GM18907 (cell line): ENCODE measurements around the gene RGS16.
A peak's percentile ranks its signal among the peaks of the same experiment; 100 is the strongest.

ENCODE experiments used
- ATAC-seq: cut with Tn5 transposase; IDR thresholded peaks from one replicate; pipeline ENCODE4 v1.9.1; 2021; ENCODE audit warnings: mild to moderate bottlenecking, moderate library complexity; ENCODE audit not compliant: unreplicated experiment

The RGS16 gene

GRCh38 chr1:182610606-182611194 is 6.5 kb upstream of the RGS16 start:
- ATAC-seq = no peak

- no peak for ATAC-seq
Measured at GRCh38 chr1:182608845-182609610, 4.8 kb upstream of the RGS16 start.

DNA sequence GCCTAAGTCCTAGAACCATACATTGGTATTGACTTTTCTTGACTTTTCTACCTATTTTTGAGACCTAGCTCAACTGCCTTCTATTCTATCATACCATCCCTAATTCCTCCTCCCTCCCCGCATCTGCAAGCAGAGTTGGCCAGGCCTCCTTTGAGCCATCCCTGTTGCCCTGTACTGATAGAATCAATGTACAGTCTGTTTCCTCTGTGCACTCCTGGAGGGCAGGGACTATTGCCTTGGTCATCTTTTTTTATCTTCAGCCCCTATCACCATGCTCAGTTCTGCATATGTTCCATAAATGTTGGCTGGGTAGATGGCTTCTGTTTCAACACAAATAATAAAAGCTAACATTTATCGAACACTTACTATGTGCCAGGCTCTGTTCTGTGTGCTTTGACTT is 4.0 kb upstream of the RGS16 start:
- ATAC-seq = no peak

DNA sequence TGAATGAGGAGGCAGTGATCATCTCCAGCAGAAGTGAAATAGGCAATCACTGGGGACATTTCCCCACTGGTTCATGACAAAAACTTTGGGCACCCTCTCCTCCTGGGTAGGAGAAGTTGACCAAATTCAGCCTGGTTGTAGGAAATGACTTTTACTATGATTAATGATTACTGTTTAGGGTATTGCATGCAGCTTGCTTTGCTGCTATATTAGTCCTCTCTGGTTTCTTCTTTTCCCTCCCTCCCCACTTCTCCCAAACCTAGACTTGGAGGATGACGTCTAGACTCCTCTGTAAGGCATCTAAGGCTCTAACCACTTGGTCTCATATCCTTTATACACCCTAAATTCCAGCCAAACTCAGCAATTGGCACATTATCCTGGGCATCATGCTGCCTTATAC is 3.4 kb upstream of the RGS16 start:
- ATAC-seq = no peak

DNA sequence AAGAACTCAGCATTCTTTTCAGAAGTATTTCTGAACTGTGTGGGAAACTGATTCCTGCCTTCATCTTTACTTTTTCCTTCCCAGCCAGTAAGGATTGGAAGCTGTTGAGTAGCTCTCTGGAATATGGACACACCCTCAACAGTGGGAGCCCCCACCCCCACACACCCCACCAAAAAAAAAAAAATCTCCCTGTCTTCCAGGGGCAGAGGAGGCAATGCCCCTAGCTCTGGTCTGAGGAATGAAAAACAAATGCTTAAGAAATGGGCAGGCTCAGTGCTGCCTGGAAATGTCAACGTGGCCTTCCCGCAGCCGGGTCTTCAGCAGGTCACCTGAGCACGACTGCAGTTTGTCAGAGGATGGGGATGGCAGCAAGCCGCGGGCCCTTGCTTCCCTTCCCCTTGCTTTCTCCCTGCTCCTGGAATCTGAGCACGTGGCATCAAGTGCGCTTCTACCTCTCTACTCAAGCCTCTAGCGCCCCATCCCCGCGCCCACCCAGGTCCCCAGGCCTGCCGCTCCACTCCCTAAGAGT is 479 bp downstream of the RGS16 start:
- no peak for ATAC-seq

DNA sequence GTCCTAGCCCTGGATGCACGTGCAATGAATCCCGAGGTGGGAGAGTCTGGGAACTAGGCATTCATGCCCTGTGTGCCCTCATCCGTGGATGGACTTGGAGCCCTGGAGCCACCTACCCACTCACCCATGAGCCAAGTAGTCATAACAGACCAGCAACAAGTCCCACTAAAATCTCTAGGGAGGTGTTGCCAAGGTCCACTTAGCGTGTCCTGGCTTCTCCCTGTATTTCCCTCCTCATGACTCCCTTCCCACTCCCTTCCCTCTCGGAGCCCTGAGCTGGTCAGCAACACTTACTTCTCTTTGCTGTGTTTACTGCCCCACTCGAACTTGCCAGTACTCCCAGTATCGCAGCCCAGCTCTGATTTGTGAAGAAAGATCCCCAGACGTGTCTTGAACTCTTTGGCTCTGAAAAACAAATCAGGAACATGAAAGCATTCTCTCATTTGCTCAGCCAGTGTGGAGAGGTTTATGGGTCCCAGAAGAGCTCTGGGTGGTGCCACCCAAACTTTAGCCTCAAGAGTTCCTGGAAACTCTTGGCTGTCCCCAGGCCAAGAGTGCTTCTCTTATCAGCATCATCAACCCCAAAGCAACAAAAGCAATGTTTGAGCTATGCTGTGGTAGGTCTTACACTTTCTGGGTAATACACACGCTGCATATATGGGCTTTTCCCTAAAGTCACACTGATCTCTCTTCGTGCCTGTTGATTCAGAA is 1.1 kb downstream of the RGS16 start:
- ATAC-seq = no peak

- no peak for ATAC-seq
Measured at GRCh38 chr1:182601913-182602312, 2.3 kb downstream of the RGS16 start.

- ATAC-seq = no peak
Measured at GRCh38 chr1:182601416-182601786, 2.8 kb downstream of the RGS16 start.

DNA sequence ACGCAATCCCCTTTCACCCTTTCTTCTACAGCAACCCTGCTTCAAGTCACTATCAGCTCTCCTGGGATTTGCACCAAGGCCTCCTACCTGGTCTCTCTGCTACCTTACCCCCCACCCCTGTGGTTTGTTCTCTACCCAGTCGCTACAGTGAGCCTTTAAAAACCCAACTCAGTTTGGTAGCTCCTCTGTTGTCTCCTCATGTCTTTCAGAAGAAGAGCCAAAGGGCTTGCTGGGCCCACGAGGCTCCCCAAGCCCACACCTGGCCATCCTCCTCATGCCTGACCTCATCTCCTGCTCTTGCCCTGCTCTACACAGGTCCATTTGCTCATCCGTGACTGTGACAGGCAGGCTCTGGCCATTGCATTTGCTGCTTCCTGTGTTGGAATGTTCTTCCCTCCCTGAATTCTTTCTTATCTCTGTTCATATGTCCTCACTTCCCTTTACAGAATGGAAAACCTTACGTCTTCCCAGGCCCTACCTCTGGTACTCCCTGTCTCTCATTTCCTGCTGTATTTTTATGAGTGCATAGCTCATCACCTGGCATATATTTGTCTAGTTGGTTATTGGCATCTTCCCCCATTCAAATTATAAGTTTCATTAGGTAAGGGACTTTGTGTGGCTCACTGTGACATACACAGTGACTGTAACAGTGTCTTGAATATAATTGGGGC is 3.3 kb downstream of the RGS16 start:
- no peak for ATAC-seq

DNA sequence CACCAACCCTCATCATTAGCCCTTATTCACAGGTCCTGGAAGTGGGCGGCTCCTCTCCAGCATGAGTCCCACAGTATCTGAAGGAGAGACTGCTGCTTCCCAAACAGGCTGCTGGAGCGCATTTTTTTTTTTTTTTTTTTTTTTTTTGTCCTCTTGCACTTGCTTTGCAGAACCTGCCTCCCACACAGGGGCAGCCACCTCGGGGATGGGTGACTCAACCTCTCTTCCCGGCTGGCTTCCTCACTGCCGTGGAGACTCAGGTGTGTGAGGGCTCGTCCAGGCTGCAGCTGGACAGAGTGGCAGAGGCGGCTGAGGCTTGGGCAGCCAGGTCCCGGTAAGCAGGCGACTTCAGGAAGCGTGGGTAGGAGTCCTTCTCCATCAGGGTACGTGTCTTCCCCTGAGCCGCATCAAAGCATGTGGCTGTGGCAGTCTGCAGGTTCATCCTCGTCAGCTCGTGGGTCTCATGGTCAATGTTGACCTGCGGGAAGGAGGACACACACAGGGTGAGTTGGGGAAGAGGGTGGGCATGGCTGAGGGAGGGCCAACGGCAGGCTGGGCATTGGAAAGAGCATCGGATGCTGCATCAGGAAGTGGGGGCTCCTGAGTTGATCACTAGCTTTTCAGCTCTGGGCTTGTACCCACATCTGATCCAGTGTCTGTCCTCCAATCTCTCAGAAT is 4.0 kb downstream of the RGS16 start:
- no peak for ATAC-seq

DNA sequence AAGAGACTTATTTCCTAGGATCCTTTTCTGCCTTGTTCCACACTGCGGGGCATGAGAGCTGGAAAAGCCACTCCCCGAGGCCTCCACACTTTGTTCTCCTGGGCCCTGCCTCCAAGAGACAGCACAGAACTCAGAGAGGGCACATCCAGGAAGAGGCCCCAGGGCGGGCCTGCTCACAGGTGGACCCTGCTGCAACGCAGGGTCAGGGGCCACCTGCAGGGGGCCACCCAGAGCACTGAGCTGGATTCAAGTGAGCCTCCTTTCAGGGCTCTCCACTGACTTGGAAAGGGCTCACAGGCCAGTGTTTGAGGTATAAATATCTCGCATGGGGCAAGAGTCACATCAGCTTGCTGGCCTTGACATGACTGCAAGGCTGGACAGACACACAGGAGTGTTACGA is 4.8 kb downstream of the RGS16 start:
- ATAC-seq = no peak

GRCh38 chr1:182598296-182598695 is 5.9 kb downstream of the RGS16 start:
- ATAC-seq = no peak

GRCh38 chr1:182596934-182597333 is 7.3 kb downstream of the RGS16 start:
- no peak for ATAC-seq

- no peak for ATAC-seq
Measured at GRCh38 chr1:182595641-182596240, 8.4 kb downstream of the RGS16 start.

- ATAC-seq = no peak
Measured at GRCh38 chr1:182589931-182590330, 14.3 kb downstream of the RGS16 start.

GRCh38 chr1:182589520-182589919 is 14.7 kb downstream of the RGS16 start:
- no peak for ATAC-seq

DNA sequence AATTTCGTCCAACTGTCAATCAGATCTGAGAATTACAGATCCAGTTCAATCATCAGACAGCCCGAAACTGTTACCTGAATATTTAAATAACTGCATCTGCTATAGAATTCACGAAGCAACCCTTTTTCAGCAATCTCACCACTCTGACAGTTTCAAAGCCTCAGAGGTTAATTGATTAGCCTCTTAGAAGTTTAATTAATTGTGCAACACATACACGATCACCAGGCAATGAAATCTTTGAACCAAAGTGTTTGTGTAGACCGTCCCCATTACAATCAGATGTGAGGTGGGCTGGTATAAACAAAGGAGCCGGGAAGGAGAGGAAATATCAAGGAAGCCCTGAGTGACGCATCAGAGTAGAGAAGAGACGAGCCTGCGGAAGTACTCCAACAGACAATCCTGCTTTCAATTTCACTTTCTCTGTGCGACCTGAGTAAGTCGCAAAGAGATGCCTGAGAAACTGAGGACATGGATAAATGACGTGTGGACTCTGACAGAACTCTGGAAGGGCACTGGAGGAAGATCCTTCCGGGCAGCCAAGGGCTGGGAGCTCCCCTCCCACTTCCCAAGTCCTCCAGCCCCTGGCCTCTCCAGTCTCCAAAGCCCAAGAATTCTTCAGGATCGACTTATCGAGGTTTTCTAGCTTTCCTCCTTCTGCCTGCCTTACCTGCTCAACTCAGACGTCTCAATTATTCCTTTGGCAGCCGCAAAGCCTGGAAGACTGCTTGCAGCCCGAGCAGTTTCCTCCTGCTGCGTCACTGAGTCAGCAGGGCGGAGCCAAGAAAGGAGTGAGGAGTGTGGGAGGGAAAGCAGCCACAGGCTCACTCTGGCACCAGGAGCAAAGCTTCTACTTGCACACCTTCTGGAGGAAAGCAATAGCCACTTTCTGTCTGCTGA is 15.4 kb downstream of the RGS16 start, which contains the start of gene RNASEL:
RNASEL (minus strand) TSS at position 757 of the 897 bp plus-strand sequence. CDS start 2,450 bp downstream, outside the sequence.
- peak; percentile 73 for ATAC-seq

DNA sequence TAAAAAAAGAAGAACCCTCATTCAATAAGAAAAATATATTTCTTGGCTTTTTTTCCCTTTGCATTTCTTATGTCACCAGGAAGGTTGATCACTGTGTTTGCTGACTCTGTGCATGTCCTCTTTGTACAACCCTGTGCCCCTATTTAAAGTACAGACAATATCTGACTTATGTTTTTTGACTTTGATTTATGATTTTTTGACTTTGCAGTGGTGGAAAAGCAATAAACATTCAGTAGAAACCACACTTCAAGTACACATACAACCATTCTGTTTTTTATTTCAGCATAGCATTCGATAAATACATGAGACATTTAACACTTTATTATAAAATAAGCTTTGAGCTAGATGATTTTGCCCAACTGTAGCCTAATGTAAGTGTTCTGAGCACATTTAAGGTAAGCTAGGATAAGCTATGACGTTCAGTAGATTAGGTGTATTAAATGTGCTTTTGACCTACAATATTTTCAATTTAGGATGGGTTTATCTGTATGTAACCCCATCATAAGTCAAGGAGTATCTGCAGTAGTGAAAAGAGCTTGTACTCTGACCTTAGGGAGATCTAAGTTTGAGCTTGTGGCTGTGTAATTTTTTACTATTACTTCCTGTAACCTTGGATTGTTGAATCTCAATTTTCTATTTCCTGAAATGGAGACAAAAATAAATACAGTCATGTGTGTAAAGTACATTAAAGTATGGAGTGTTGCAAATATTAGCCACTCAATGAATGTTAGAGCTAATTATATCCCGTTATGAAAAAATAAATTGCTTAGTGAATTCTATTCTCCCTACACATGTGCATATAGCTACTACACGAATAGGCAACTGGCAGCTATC is 16.3 kb downstream of the RGS16 start:
- ATAC-seq = peak; percentile 14
